ENCODE results near the gene CAMKK2.

Gene CAMKK2

DNA sequence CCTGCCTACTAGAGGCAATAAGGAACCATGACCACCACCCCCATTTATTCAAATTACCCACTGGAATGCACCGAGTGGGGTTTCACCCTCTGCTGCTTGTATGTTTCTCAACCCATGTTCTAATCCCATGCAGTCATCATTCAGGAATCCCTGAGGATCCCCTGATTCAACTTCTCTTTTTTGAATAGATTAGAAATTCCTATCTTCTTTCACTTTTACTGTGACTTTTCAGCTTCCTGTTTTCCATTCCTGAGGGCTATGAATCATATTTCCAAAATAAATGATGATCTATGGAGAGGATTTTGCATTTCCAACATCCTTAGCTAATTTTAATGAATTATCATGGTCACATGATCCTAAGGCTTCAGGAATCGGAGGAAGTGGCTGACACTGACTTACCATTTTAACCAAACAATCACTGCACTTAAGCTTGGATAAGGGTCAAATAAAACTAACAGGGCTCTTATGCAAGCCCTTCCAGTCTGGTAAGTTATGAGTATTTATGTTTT lies 105.9 kb downstream of the CAMKK2 start:
- H3K4me2 ChIP-seq (ENCODE audit: low read length): no peak overlapping the region

DNA sequence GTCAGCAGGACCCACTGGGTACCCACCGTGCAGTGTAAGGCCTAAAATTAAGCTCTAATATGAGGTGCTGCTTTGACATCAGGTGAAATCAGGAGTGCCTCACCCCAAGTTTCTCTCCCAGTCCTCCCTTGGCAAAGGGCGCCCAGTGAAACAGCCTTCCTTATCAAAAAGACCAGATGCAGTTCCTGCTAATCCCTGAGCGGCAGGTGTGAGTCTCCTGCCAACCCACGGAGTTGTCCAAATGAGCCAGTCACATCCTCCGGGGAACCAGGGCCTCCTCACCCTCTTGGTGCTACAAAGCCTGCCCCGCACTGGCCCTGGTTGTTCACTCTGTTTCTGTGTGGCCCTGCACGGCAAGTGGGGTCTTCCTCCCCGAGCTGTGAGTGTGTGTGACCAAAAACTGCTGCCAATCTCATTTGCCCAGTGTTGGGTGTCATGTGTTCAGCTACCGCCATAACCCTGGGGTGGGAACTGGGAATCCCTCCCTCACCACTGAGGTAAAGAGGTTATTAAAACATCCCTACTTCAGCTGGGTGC lies 106.8 kb downstream of the CAMKK2 start:
- Histone ChIP-seq H4K20me1 (ENCODE audit: insufficient read depth, low read length) (no peaks in the 10 kb centered on the region), H2AFZ (ENCODE audit: low read length) (no peak overlapping the region), H3K27ac (ENCODE audit: low read depth, low read length, poor library complexity, severe bottlenecking) (no peak overlapping the region), H3K36me3 (ENCODE audit: insufficient read depth, low read length) (no peaks in the 10 kb centered on the region; the same call in 1 of the 2 replicates), H3K4me3 (ENCODE audit: low read depth, low read length, poor library complexity, severe bottlenecking) (no peak overlapping the region), H3K27me3 (ENCODE audit: insufficient read depth, low read length) (no peaks in the 10 kb centered on the region; the same call in 1 of the 2 replicates), H3K9me2 (ENCODE audit: low read depth, low read length) (no peaks in the 10 kb centered on the region), H3F3A (ENCODE audit: insufficient read depth, low read length) (no peaks in the 10 kb centered on the region), H3K79me2 (ENCODE audit: insufficient read depth, low read length) (no peaks in the 10 kb centered on the region), H3K4me2 (ENCODE audit: low read length) (no peak overlapping the region), H3K9ac (ENCODE audit: low read length) (no peak overlapping the region), H3K9me3 (ENCODE audit: low read length) (no peaks in the 10 kb centered on the region), H3K4me1 (ENCODE audit: insufficient read depth, low read length, severe bottlenecking) (no peaks in the 10 kb centered on the region)
- TF ChIP-seq, protein P1, sequence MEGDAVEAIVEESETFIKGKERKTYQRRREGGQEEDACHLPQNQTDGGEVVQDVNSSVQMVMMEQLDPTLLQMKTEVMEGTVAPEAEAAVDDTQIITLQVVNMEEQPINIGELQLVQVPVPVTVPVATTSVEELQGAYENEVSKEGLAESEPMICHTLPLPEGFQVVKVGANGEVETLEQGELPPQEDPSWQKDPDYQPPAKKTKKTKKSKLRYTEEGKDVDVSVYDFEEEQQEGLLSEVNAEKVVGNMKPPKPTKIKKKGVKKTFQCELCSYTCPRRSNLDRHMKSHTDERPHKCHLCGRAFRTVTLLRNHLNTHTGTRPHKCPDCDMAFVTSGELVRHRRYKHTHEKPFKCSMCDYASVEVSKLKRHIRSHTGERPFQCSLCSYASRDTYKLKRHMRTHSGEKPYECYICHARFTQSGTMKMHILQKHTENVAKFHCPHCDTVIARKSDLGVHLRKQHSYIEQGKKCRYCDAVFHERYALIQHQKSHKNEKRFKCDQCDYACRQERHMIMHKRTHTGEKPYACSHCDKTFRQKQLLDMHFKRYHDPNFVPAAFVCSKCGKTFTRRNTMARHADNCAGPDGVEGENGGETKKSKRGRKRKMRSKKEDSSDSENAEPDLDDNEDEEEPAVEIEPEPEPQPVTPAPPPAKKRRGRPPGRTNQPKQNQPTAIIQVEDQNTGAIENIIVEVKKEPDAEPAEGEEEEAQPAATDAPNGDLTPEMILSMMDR (IDR thresholded peaks at IDR 0.05; ENCODE audit: low read length): no peak
- no peak for TF ChIP-seq EZH2 (IDR thresholded peaks at IDR 0.05; ENCODE audit: borderline replicate concordance, low read length)

More for the DNA sequence above, 105.9 kb downstream of the CAMKK2 start:
- Histone ChIP-seq H3K9me2 (ENCODE audit: low read depth, low read length) (no peaks in the 10 kb centered on the region), H3K9me3 (ENCODE audit: low read length) (no peaks in the 10 kb centered on the region), H3K27ac (ENCODE audit: low read depth, low read length, poor library complexity, severe bottlenecking) (no peak overlapping the region), H3K79me2 (ENCODE audit: insufficient read depth, low read length) (no peaks in the 10 kb centered on the region), H3F3A (ENCODE audit: insufficient read depth, low read length) (no peaks in the 10 kb centered on the region), H3K9ac (ENCODE audit: low read length) (no peak overlapping the region), H3K4me1 (ENCODE audit: insufficient read depth, low read length, severe bottlenecking) (no peaks in the 10 kb centered on the region), H3K36me3 (ENCODE audit: insufficient read depth, low read length) (no peaks in the 10 kb centered on the region; the same call in 1 of the 2 replicates), H3K27me3 (ENCODE audit: insufficient read depth, low read length) (no peaks in the 10 kb centered on the region; the same call in 1 of the 2 replicates), H3K4me3 (ENCODE audit: low read depth, low read length, poor library complexity, severe bottlenecking) (no peak overlapping the region), H4K20me1 (ENCODE audit: insufficient read depth, low read length) (no peaks in the 10 kb centered on the region), H2AFZ (ENCODE audit: low read length) (no peak overlapping the region)
- TF ChIP-seq EZH2 (IDR thresholded peaks at IDR 0.05; ENCODE audit: borderline replicate concordance, low read length): no peak
- TF ChIP-seq, protein P1 (IDR thresholded peaks at IDR 0.05; ENCODE audit: low read length): no peak

DNA sequence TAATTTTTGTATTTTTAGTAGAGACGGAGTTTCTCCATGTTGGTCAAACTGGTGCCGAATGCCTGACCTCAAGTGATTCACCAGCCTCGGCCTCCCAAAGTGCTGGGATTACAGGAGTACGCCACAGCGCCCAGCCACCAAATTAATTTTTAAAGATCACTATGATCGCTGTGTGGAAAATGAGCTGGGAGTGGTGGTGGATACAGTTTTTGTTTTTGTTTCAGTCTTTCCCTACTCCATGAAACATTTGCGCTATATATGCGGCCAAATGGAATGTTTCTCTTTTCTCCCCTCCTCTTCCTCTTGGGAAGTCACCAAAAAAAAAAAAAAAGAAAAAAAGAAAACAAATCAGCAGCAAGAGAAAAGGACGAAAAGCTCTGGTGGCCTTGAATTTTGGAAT lies 107.4 kb downstream of the CAMKK2 start:
- Histone ChIP-seq H3F3A (ENCODE audit: insufficient read depth, low read length) (no peaks in the 10 kb centered on the region), H3K4me1 (ENCODE audit: insufficient read depth, low read length, severe bottlenecking) (no peaks in the 10 kb centered on the region), H3K27me3 (ENCODE audit: insufficient read depth, low read length) (no peaks in the 10 kb centered on the region; the same call in 1 of the 2 replicates), H3K9me3 (ENCODE audit: low read length) (no peaks in the 10 kb centered on the region), H3K4me2 (ENCODE audit: low read length) (no peak overlapping the region), H3K4me3 (ENCODE audit: low read depth, low read length, poor library complexity, severe bottlenecking) (no peak overlapping the region), H3K9ac (ENCODE audit: low read length) (no peak overlapping the region), H4K20me1 (ENCODE audit: insufficient read depth, low read length) (no peaks in the 10 kb centered on the region), H3K27ac (ENCODE audit: low read depth, low read length, poor library complexity, severe bottlenecking) (no peak overlapping the region), H3K79me2 (ENCODE audit: insufficient read depth, low read length) (no peaks in the 10 kb centered on the region), H2AFZ (ENCODE audit: low read length) (no peak overlapping the region), H3K36me3 (ENCODE audit: insufficient read depth, low read length) (no peaks in the 10 kb centered on the region; the same call in 1 of the 2 replicates), H3K9me2 (ENCODE audit: low read depth, low read length) (no peaks in the 10 kb centered on the region)
- TF ChIP-seq, protein P1 (IDR thresholded peaks at IDR 0.05; ENCODE audit: low read length): no peak
- no peak for TF ChIP-seq EZH2 (IDR thresholded peaks at IDR 0.05; ENCODE audit: borderline replicate concordance, low read length)
